Adrenal gland (tissue), 5 donors: Measurements from ENCODE around the gene TBC1D10A.

Source experiments
- POLR2A ChIP-seq, 2 donors: fragments of 450-650 bp; IDR thresholded peaks; one replicate each; pipeline ENCODE4 v1.6.1; 2017; ENCODE audit warnings: antibody characterized with exemption in 2 of 2, mild to moderate bottlenecking in 2 of 2, moderate library complexity in 1 of 2
- TF ChIP-seq, protein P1 (sequence below), 6 experiments: fragments of 450-650 bp in 4 of 6; fragments of 200-600 bp in 2 of 6; sonication (generic) in 1 of 6; IDR thresholded peaks; 1 replicate in 5 of 6; 2 replicates in 1 of 6; pipeline versions ENCODE4 v1.5.1 to v1.8.0; 2016 to 2021; ENCODE audit warnings: antibody characterized with exemption in 6 of 6, mild to moderate bottlenecking in 2 of 6, moderate library complexity in 1 of 6
- donor health status: DM: no; HTN: no; CAD: no.

DNA sequence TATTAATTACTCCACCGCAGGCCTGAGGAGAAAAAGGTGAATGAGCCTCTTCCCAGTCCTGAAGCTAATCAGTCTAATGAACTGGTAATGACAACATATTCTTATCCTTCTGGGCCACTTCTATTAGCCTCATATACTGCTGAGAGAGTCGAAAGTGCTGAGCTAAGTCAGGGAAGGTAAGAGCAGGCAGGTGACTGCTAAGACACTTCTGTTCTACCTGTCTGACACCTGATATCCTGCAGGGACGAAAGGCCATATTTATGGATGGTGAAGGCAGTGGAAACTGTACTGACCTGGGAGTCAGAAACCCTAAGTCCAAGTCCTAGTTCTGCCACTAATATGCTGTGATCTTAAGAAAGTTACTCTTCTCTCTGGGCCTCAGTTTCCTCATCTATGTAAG, 3.5 kb downstream of the TBC1D10A start:
- TF ChIP-seq POLR2A (IDR thresholded peaks at IDR 0.05): no peak
- TF ChIP-seq, protein P1, sequence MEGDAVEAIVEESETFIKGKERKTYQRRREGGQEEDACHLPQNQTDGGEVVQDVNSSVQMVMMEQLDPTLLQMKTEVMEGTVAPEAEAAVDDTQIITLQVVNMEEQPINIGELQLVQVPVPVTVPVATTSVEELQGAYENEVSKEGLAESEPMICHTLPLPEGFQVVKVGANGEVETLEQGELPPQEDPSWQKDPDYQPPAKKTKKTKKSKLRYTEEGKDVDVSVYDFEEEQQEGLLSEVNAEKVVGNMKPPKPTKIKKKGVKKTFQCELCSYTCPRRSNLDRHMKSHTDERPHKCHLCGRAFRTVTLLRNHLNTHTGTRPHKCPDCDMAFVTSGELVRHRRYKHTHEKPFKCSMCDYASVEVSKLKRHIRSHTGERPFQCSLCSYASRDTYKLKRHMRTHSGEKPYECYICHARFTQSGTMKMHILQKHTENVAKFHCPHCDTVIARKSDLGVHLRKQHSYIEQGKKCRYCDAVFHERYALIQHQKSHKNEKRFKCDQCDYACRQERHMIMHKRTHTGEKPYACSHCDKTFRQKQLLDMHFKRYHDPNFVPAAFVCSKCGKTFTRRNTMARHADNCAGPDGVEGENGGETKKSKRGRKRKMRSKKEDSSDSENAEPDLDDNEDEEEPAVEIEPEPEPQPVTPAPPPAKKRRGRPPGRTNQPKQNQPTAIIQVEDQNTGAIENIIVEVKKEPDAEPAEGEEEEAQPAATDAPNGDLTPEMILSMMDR (IDR thresholded peaks at IDR 0.05): no peak
